K562 (cell line): ENCODE measurements around the gene ADAMTS14. TPM values are rescaled to one million over a fixed set of nuclear protein-coding genes. Genes with fewer than 3 reads are reported as not detected.

Experiments
- ATAC-seq: fragments of 200-7000 bp; cut with Tn5 transposase; 3 replicates; pipeline ENCODE4 v1.9.1; 2020; ENCODE audit warnings: moderate library complexity
- BruUV-seq: library from RNA; stranded (reverse); fragments of 400-500 nt; replicated peaks from 2 replicates; lab custom pipeline; 2021; lab: Mats Ljungman, UMichigan
- CTCF ChIA-PET: fragments of 300-600 bp; formaldehyde crosslinking; extraction: SDS; loops from one replicate; lab custom pipeline; 2021; ENCODE audit warnings: low intra/inter-chr PET ratio; lab: Yijun Ruan, JAX
- POLR2A ChIA-PET: fragments of 300-600, 350-650 bp; sonication (Branson Sonifier 250); formaldehyde crosslinking; extraction: SDS; loops from one replicate; lab custom pipeline; 2021; ENCODE audit warnings: antibody characterized with exemption, inconsistent platforms; lab: Yijun Ruan, JAX
- DNase-seq, 4 experiments: peaks; one replicate each; pipeline versions ENCODE4 v3.0.0 to v3.0.0-alpha.2; 2011 to 2018; ENCODE audit warnings: low spot score in 3 of 4, mixed read lengths in 3 of 4; ENCODE audit errors: extremely low read depth in 1 of 4
- FAIRE-seq: peaks from 2 replicates; lab custom pipeline; 2011; peaks lifted over from hg19 to GRCh38; lab: Jason Lieb, UNC
- H2AFZ ChIP-seq: 2 replicates; pipeline ENCODE4 v1.6.0; 2011; ENCODE audit warnings: low read depth, low read length, control low read depth, inconsistent platforms
- H3K27ac ChIP-seq: fragments of 200-600 bp; 3 replicates; pipeline ENCODE4 v1.8.0; 2011; ENCODE audit warnings: low read depth, mild to moderate bottlenecking, control low read depth, inconsistent platforms, low read length, moderate library complexity, mixed read lengths; ENCODE audit errors: extremely low read depth
- H3K27me3 ChIP-seq, 2 experiments: fragments of 300-600 bp in 1 of 2; 2 replicates in 1 of 2; 3 replicates in 1 of 2; pipeline versions ENCODE4 v1.6.0 to v1.8.0; 2011; ENCODE audit warnings: inconsistent platforms in 2 of 2, low read length in 2 of 2, mild to moderate bottlenecking in 1 of 2, mixed read lengths in 1 of 2, moderate library complexity in 1 of 2; ENCODE audit not compliant: control insufficient read depth in 2 of 2, insufficient read depth in 2 of 2
- H3K36me3 ChIP-seq: fragments of 300-600 bp; 3 replicates; pipeline ENCODE4 v1.8.0; 2011; ENCODE audit warnings: mild to moderate bottlenecking, low read length, inconsistent platforms; ENCODE audit not compliant: control insufficient read depth, insufficient read depth
- H3K4me1 ChIP-seq, 2 experiments: fragments of 200-600 bp in 1 of 2; replicated peaks in 1 of 2; 2 replicates in 1 of 2; 3 replicates in 1 of 2; pipeline versions ENCODE4 v1.5.1 to v1.8.0; 2011; ENCODE audit warnings: inconsistent platforms in 2 of 2, low read length in 2 of 2, mild to moderate bottlenecking in 1 of 2, mixed read lengths in 1 of 2, moderate library complexity in 1 of 2; ENCODE audit not compliant: control insufficient read depth in 2 of 2, insufficient read depth in 2 of 2
- H3K4me2 ChIP-seq: 2 replicates; pipeline ENCODE4 v1.6.1; 2011; ENCODE audit warnings: low read length, control low read depth, inconsistent platforms, mixed read lengths; ENCODE audit not compliant: insufficient read depth
- H3K4me3 ChIP-seq: fragments of 200-600 bp; sonication (generic), shearing (Covaris generic); 2 replicates; pipeline ENCODE4 v1.5.1; 2016; ENCODE audit warnings: control low read depth, inconsistent platforms
- H3K79me2 ChIP-seq: fragments of 200-600 bp; 3 replicates; pipeline ENCODE4 v1.8.0; 2011; ENCODE audit warnings: low read length, inconsistent platforms; ENCODE audit not compliant: control insufficient read depth, insufficient read depth
- H3K9ac ChIP-seq, 2 experiments: 2 replicates each; pipeline versions ENCODE4 v1.6.0 to v1.6.1; 2011; ENCODE audit warnings: low read depth in 2 of 2, low read length in 2 of 2, control low read depth in 1 of 2, inconsistent platforms in 1 of 2, mild to moderate bottlenecking in 1 of 2, mixed read lengths in 1 of 2; ENCODE audit not compliant: insufficient read depth in 1 of 2
- H3K9me1 ChIP-seq: one replicate; pipeline ENCODE4 v1.6.0; 2011; ENCODE audit warnings: inconsistent platforms, mild to moderate bottlenecking, low read length, moderate library complexity; ENCODE audit not compliant: control insufficient read depth, insufficient read depth
- H3K9me3 ChIP-seq: replicated peaks from 2 replicates; pipeline ENCODE4 v1.5.1; 2011; ENCODE audit warnings: low read depth, low read length, inconsistent platforms; ENCODE audit not compliant: control insufficient read depth, insufficient read depth
- H4K20me1 ChIP-seq: replicated peaks from 2 replicates; pipeline ENCODE4 v1.6.1; 2011; ENCODE audit warnings: low read length, inconsistent platforms, mixed read lengths; ENCODE audit not compliant: control insufficient read depth, insufficient read depth
- CBFB ChIP-seq: sonication (generic); formaldehyde crosslinking; IDR thresholded peaks from 2 replicates; pipeline ENCODE4 v1.4.0; 2020; ENCODE audit warnings: mild to moderate bottlenecking, missing genetic modification reagents
- FOSL1 ChIP-seq: fragments of 200-800 bp; sonication (Bioruptor generic); conservative IDR thresholded peaks from 2 replicates; pipeline ENCODE4 v1.6.1; 2016; ENCODE audit warnings: missing genetic modification characterization, missing compliant biosample characterization
- NCOA4 ChIP-seq: fragments of 450-650 bp; IDR thresholded peaks from 2 replicates; pipeline ENCODE4 v1.6.1; 2018; ENCODE audit warnings: mild to moderate bottlenecking; ENCODE audit not compliant: partially characterized antibody
- PBX2 ChIP-seq, 2 experiments: IDR thresholded peaks in 1 of 2; conservative IDR thresholded peaks in 1 of 2; 2 replicates each; pipeline ENCODE4 v1.6.1; 2016; ENCODE audit warnings: low read depth in 2 of 2, mild to moderate bottlenecking in 1 of 2, missing compliant biosample characterization in 1 of 2, missing genetic modification characterization in 1 of 2, moderate library complexity in 1 of 2
- THAP7 ChIP-seq: fragments of 250-450 bp; sonication (Bioruptor Pico); IDR thresholded peaks from 2 replicates; pipeline ENCODE4 v1.5.0; 2021
- ZBTB7A ChIP-seq: IDR thresholded peaks from 2 replicates; pipeline ENCODE4 v1.6.1; 2011; ENCODE audit warnings: low read depth, mild to moderate bottlenecking, low read length, moderate library complexity, borderline replicate concordance; ENCODE audit not compliant: control insufficient read depth
- WGBS: fragments of 100-300 bp; shearing (Covaris generic); methylation state at CpG from one replicate; pipeline ENCODE4 v1.1.6; 2016; ENCODE audit warnings: low coverage, mixed read lengths; ENCODE audit not compliant: insufficient coverage; ENCODE audit errors: missing lambda C conversion rate; 5-methylcytosine and 5-hydroxymethylcytosine counted together
- in situ Hi-C: fragments of 300-500 bp; cut with MboI; formaldehyde crosslinking; loops from 4 replicates; pipeline ENCODE4 v1.15.0; 2018; ENCODE audit warnings: inconsistent platforms, mixed read lengths
- intact Hi-C: fragments of 100-400 bp; cut with micrococcal nuclease; formaldehyde crosslinking; loops from 2 replicates; pipeline ENCODE4 v1.14.2; 2022
- polyA plus RNA-seq, 8 experiments: library from polyadenylated mRNA; depleted of rRNA in 4 of 8; stranded (reverse) in 5 of 8; unstranded in 3 of 8; fragments of >200 nt; fragmentation: Nextera tagmentation in 2 of 8; fragmentation: Illumina TruSeq in 1 of 8; extraction: Ambion mirVana in 2 of 8; extraction: Trizol in 1 of 8; gene quantifications; 2 replicates each; pipeline versions ENCODE4 v1.2.1 to v1.2.3, GENCODE V29; 2011 to 2014; ENCODE audit warnings: inconsistent platforms in 1 of 8, missing spikeins in 1 of 8
- total RNA-seq, 7 experiments: library from RNA; depleted of rRNA in 6 of 7; stranded (reverse); fragments of >200 nt in 6 of 7; fragmentation: Illumina TruSeq in 2 of 7; extraction: Trizol in 2 of 7; gene quantifications; 2 replicates each; pipeline versions ENCODE4 v1.2.1 to v1.2.3, GENCODE V29; 2011 to 2021; ENCODE audit warnings: low replicate concordance in 1 of 7

The ADAMTS14 gene
- total and polyA plus RNA-seq, 9 of the 15 experiments (the other 6 are each of a cell fraction or from before 2014, with no cell fraction given): 0.04 to 37.4 (median 15.9) TPM

- no peak for TF ChIP-seq CBFB (CRISPR knock-in tag)
- TF ChIP-seq FOSL1 (tag): peak; percentile 31; the same call in 1 of the 2 replicates
- no peak for TF ChIP-seq PBX2 (CRISPR knock-in tag; IDR thresholded peaks at IDR 0.05; ENCODE audit: low read depth)
- TF ChIP-seq PBX2 (tag; conservative IDR thresholded peaks at IDR 0.05; ENCODE audit: low read depth): peak; percentile 63
- TF ChIP-seq ZBTB7A: 0 out of 2 replicates have a peak, but pooled peaks have one; percentile 24
- no peak for TF ChIP-seq NCOA4
- no peak for TF ChIP-seq THAP7 (CRISPR knock-in tag)
- TF ChIP-seq, all 486 proteins: peak for 3
- in situ Hi-C loops (no loop called here), intact Hi-C loops (no loop called here)
- H3K79me2 ChIP-seq: no peaks in the 10 kb centered on the region
- no peaks in the 10 kb centered on the region for H3K36me3 ChIP-seq
- no peaks in the 10 kb centered on the region for H4K20me1 ChIP-seq
- FAIRE-seq (no peak), DNase-seq (no peak), ATAC-seq (no peak)
- H3K9me3 ChIP-seq: no peaks in the 10 kb centered on the region
- no peak overlapping the region for H2AFZ ChIP-seq
- H3K4me2 ChIP-seq: no peak overlapping the region
- no peak overlapping the region for H3K27ac ChIP-seq
- no peak overlapping the region for H3K4me3 ChIP-seq
- CTCF ChIA-PET: no interaction called here
- H3K9ac ChIP-seq: no peak overlapping the region
- POLR2A ChIA-PET: interaction anchor here (0.5 to 0.9 kb wide), 3 partner anchors 22 to 998 kb away, joined by 4 to 6 read pairs (median 5); no protein-coding TSS in a partner anchor
- no peaks in the 10 kb centered on the region for H3K9me1 ChIP-seq
- BruUV-seq: no TSS peak
- H3K4me1 ChIP-seq: no peaks in the 10 kb centered on the region; a peak in 1 of 5 replicates
- H3K27me3 ChIP-seq: peaks cover 7 to 8% of the 10 kb centered on the region in 2 experiments; a peak in 4 of 5 replicates
- 31% methylated on average over 5 of the region's 5 CpGs for WGBS
These were observed 114.6 kb downstream of the ADAMTS14 start for GRCh38 chr10:70786799-70787415.
